GM12878 (cell line): Measurements from ENCODE around the gene ZNF148.
"Not testable (repeated sequence)": the region's sequence is repeated elsewhere in the genome, so short reads cannot be mapped to it uniquely, and the experiment has no call there.

Source experiments
- BCL11A ChIP-seq: IDR thresholded peaks from 2 replicates; pipeline ENCODE4 v1.6.1; 2011; ENCODE audit warnings: low read depth, low read length
- BRCA1 ChIP-seq: IDR thresholded peaks from 2 replicates; pipeline ENCODE4 v1.6.1; 2011; ENCODE audit warnings: low read depth, low read length, improper control_type of control experiment
- EZH2 ChIP-seq: IDR thresholded peaks from 2 replicates; pipeline ENCODE4 v1.6.1; 2012; ENCODE audit warnings: low read depth, mild to moderate bottlenecking, control low read depth, inconsistent platforms, low read length, borderline replicate concordance; ENCODE audit not compliant: control insufficient read depth
- HDGF ChIP-seq: fragments of 450-650 bp; IDR thresholded peaks from 2 replicates; pipeline ENCODE4 v1.6.1; 2016; ENCODE audit warnings: antibody characterized with exemption
- LARP7 ChIP-seq: fragments of 450-650 bp; IDR thresholded peaks from 2 replicates; pipeline ENCODE4 v1.6.1; 2017; ENCODE audit warnings: mild to moderate bottlenecking
- MLLT1 ChIP-seq: fragments of 450-650 bp; IDR thresholded peaks from 2 replicates; pipeline ENCODE4 v1.6.1; 2016; ENCODE audit warnings: mild to moderate bottlenecking
- NBN ChIP-seq: fragments of 450-650 bp; IDR thresholded peaks from 2 replicates; pipeline ENCODE4 v1.6.1; 2016
- NFXL1 ChIP-seq: fragments of 450-650 bp; IDR thresholded peaks from 2 replicates; pipeline ENCODE4 v1.6.1; 2017; ENCODE audit warnings: antibody characterized with exemption, mild to moderate bottlenecking, borderline replicate concordance
- NRF1 ChIP-seq: conservative IDR thresholded peaks from 2 replicates; pipeline ENCODE4 v1.6.1; 2011; ENCODE audit warnings: mild to moderate bottlenecking, low read depth, low read length, improper control_type of control experiment
- POLR2A ChIP-seq: IDR thresholded peaks from 2 replicates; pipeline ENCODE4 v1.6.1; 2011; ENCODE audit warnings: low read depth, mild to moderate bottlenecking, low read length
- POU2F2 ChIP-seq: IDR thresholded peaks from 3 replicates; pipeline ENCODE4 v1.6.1; 2011; ENCODE audit warnings: low read depth, mild to moderate bottlenecking, low read length, borderline replicate concordance
- TF ChIP-seq, protein P1 (sequence below), 3 experiments: IDR thresholded peaks in 2 of 3; conservative IDR thresholded peaks in 1 of 3; 2 replicates each; pipeline ENCODE4 v1.5.1; 2011; ENCODE audit warnings: low read depth in 3 of 3, low read length in 3 of 3, mild to moderate bottlenecking in 3 of 3, control low read depth in 2 of 3, moderate library complexity in 2 of 3, inconsistent platforms in 1 of 3, mixed read lengths in 1 of 3; ENCODE audit not compliant: control insufficient read depth in 2 of 3, insufficient read depth in 1 of 3; ENCODE audit errors: extremely low read depth in 1 of 3

- not testable (repeated sequence) for TF ChIP-seq BRCA1, NBN, NRF1, BCL11A, POU2F2, EZH2, NFXL1, HDGF, MLLT1, LARP7, POLR2A
- TF ChIP-seq, protein P1, sequence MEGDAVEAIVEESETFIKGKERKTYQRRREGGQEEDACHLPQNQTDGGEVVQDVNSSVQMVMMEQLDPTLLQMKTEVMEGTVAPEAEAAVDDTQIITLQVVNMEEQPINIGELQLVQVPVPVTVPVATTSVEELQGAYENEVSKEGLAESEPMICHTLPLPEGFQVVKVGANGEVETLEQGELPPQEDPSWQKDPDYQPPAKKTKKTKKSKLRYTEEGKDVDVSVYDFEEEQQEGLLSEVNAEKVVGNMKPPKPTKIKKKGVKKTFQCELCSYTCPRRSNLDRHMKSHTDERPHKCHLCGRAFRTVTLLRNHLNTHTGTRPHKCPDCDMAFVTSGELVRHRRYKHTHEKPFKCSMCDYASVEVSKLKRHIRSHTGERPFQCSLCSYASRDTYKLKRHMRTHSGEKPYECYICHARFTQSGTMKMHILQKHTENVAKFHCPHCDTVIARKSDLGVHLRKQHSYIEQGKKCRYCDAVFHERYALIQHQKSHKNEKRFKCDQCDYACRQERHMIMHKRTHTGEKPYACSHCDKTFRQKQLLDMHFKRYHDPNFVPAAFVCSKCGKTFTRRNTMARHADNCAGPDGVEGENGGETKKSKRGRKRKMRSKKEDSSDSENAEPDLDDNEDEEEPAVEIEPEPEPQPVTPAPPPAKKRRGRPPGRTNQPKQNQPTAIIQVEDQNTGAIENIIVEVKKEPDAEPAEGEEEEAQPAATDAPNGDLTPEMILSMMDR (IDR thresholded peaks at IDR 0.05 in 2 of 3, conservative IDR thresholded peaks at IDR 0.05 in 1 of 3; ENCODE audit: control insufficient read depth in 2 of 3, extremely low read depth in 1 of 3, insufficient read depth in 1 of 3, low read depth in 3 of 3, low read length in 3 of 3) = not testable (repeated sequence)
These were observed 30.4 kb upstream of the ZNF148 start for GRCh38 chr3:125405515-125405914.
